A549 (cell line): Measurements from ENCODE around the gene SCAMP2.

ENCODE experiments used
- BCL3 ChIP-seq: fragments of >200 bp; sonication (Bioruptor Twin); formaldehyde crosslinking; IDR thresholded peaks from 3 replicates; pipeline ENCODE4 v1.6.1; 2016
- CBX8 ChIP-seq: fragments of 200-600 bp; sonication (generic); IDR thresholded peaks from 2 replicates; pipeline ENCODE4 v1.6.1; 2016
- CHD2 ChIP-seq: fragments of 150-350 bp; IDR thresholded peaks from 2 replicates; pipeline ENCODE4 v1.6.1; 2014; ENCODE audit warnings: low read length; ENCODE audit not compliant: partially characterized antibody
- CTCF ChIP-seq: fragments of >200 bp; sonication (Bioruptor Twin); formaldehyde crosslinking; IDR thresholded peaks from 3 replicates; pipeline ENCODE4 v1.5.1; 2016
- JUN ChIP-seq, 2 experiments: fragments of >200 bp; sonication (Bioruptor Twin); formaldehyde crosslinking; IDR thresholded peaks; 2 replicates in 1 of 2; 3 replicates in 1 of 2; pipeline ENCODE4 v1.6.1; 2016 to 2017
- KDM1A ChIP-seq: fragments of 200-600 bp; sonication (generic); IDR thresholded peaks from 2 replicates; pipeline ENCODE4 v1.6.1; 2016; ENCODE audit warnings: low read depth, mild to moderate bottlenecking
- MAZ ChIP-seq: fragments of 150-350 bp; IDR thresholded peaks from 2 replicates; pipeline ENCODE4 v1.6.1; 2014; ENCODE audit warnings: antibody characterized with exemption, low read depth, low read length, borderline replicate concordance
- MYC ChIP-seq: IDR thresholded peaks from 2 replicates; pipeline ENCODE4 v1.6.1; 2012; ENCODE audit warnings: mild to moderate bottlenecking, inconsistent platforms, low read length, improper control_type of control experiment, borderline replicate concordance
- NR3C1 ChIP-seq: fragments of >200 bp; sonication (Bioruptor Twin); formaldehyde crosslinking; IDR thresholded peaks from 3 replicates; pipeline ENCODE4 v1.6.1; 2017
- POLR2A ChIP-seq: IDR thresholded peaks from 2 replicates; pipeline ENCODE4 v1.6.1; 2012; ENCODE audit warnings: mild to moderate bottlenecking, low read length
- REST ChIP-seq: fragments of 200-600 bp; sonication (generic); IDR thresholded peaks from 2 replicates; pipeline ENCODE4 v1.6.1; 2016; ENCODE audit warnings: antibody characterized with exemption, mild to moderate bottlenecking, moderate library complexity
- ZNF302 ChIP-seq: fragments of 250-450 bp; sonication (Bioruptor Pico); IDR thresholded peaks from 2 replicates; pipeline ENCODE4 v1.9.0; 2021; ENCODE audit warnings: inconsistent platforms, mild to moderate bottlenecking, moderate library complexity

GRCh38 chr15:74829486-74829885 lies 43.7 kb downstream of the SCAMP2 start:
- TF ChIP-seq CBX8 (no peak), POLR2A (no peak), KDM1A (no peak), ZNF302 (CRISPR knock-in tag) (no peak), MAZ (no peak), MYC (no peak), REST (no peak), CTCF (no peak), JUN (IDR thresholded peaks at IDR 0.05) (no peak), NR3C1 (no peak), BCL3 (no peak), CHD2 (no peak)
